Ishikawa (cell line): ENCODE results near the gene ACSM3.

Experiments used
- CREB1 ChIP-seq: IDR thresholded peaks from 2 replicates; pipeline ENCODE4 v1.6.1; 2012; ENCODE audit warnings: low read depth
- FOXM1 ChIP-seq: IDR thresholded peaks from 2 replicates; pipeline ENCODE4 v1.6.1; 2012; ENCODE audit warnings: low read depth, borderline replicate concordance
- TCF12 ChIP-seq: IDR thresholded peaks from 2 replicates; pipeline ENCODE4 v1.6.1; 2012; ENCODE audit warnings: low read depth

- TF ChIP-seq TCF12 (no peak), FOXM1 (no peak), CREB1 (no peak)
Measured at GRCh38 chr16:20747030-20747816, 16.6 kb upstream of the ACSM3 start.
